SIG-M5 treated with dmso at 0.1 percent for 504 hours (cell line): ENCODE data around the gene ZBTB16.
A peak's percentile ranks its signal among the peaks of the same experiment; 100 is the strongest.
"Not testable (repeated sequence)": the region's sequence is repeated elsewhere in the genome, so short reads cannot be mapped to it uniquely, and the experiment has no call there.

Source experiments
- DNase-seq: peaks from one replicate; lab custom pipeline; 2025; ENCODE audit not compliant: unreplicated experiment; lab: John Stamatoyannopoulos, UW

ZBTB16 gene

GRCh38 chr11:114044042-114044871 is 15.3 kb upstream of the ZBTB16 start:
- DNase-seq: no peak

GRCh38 chr11:114047327-114047726 is 12.2 kb upstream of the ZBTB16 start:
- DNase-seq: no peak

DNA sequence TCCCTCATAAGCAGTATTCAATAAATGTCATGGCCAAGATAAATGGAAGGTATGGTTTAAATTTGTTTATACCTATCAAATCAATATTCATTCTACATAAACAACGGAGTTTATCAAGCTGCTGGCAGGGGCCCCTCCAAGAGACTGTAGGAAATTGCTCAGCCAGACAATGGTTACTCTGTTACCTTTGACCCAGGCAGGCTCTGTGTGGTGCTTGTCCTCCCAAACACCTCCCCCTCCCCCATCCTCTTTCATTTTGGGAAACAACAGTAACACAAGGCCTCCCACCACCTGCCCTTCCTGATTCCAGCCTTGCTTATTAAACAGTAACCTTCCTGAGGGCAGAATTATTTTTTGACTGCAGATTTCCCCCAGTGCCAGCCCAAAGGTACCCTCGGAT is 10.5 kb upstream of the ZBTB16 start:
- DNase-seq: no peak

DNA sequence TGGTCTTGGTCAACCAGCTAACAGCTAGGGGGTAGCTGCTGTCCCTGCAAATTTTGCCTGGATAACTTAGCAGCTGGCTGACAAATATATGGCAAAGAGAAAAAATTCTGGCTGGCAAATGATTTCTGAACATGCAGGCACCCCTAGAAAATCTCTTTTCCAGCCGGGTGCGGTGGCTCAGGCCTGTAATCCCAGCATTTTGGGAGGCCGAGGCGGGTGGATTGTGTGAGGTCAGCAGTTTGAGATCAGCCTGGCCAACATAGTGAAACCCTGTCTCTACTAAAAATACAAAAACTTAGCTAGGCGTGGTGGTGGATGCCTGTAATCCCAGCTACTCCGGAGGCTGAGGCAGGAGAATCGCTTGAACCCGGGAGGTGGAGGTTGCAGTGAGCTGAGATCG is 9.7 kb upstream of the ZBTB16 start:
- not testable (repeated sequence) for DNase-seq

DNA sequence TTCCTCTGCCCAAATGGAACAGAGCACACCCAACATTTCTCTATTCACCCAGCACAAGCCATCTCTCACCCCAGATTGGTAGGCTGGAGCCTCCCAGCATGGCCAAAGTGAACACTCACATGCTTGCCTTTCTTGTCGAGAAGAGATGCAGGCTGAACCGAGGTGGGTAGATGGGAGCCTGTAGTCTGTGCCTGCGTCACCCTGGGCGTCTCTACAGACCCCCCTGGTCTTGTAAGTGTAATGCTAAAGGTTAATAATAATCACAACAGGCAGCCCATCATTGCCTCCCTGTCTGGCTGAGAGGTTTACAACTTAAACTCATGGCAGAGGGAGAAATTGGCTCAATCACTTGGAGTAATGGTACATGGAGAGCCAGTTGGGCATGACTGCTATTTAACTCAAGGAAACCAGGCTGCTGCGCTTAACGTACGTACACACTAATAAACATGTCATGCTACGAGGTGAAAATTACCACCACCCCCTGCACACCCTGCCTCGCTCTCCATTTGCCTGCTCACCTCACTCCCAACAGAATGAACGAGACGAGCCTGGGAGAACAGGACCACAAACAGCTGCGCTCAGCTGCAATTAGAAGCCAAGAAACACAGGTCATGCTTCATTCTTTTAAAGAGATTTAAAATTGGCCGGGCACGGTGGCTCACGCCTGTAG is 9.1 kb upstream of the ZBTB16 start:
- DNase-seq: no peak

DNA sequence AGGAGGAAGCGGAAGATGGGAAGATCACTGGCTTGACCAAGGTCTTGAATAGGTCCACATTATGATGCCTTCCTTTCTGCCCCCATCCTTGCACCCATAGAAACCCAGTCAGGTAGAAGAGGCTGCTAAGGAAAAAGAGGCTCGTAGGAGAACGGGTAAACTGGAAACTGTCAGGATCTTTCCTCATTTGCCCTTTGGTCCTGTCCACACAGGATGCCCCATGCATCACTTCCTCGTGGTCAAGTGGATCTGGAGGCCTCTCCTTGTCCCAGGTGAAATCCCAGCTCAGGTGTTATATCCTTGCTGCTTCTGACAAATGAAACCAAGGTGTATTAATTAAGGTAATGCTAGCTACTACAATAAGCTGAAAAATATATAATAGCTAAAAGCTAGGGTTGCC is 8.0 kb upstream of the ZBTB16 start:
- DNase-seq: no peak

- DNase-seq: no peak
Observed at GRCh38 chr11:114052160-114052559, 7.4 kb upstream of the ZBTB16 start.

DNA sequence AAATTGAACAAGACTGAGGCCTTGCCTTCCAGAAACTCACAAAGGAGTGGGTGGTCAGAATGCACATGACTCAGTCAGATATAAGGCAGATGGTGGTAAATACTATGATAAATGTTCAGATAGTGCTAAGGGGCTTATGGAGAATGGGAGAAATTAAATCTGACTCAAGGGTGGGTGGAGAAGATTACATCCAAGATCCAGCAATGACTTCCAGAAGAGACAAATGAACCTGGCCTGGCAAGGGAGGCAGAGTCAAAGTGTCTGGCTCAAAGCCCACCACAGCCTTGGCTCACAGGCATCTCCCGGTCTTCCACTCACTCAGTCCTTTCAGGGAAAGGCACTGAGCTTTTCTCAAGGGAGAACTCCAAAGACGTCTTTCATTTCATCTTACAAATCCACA is 6.1 kb upstream of the ZBTB16 start:
- DNase-seq: no peak

DNA sequence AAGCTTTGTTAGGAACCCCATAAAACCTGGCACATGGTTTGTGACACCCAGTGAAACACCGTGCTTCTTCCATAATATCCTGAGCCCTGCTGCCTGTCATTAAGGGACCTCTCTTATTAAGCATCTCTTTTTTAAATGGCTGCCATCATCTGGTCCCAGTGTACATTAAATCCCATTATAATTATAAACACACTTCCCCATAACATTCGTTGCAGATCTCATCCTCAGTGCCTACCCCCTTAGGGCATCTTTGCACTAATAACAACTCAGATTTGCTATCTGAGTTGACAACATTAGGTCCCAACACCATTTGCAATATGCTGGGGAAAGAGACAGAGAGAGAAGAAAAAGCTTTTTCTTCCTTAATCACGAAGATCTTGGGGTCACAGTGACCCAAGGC is 4.7 kb upstream of the ZBTB16 start:
- no peak for DNase-seq

- no peak for DNase-seq
Observed at GRCh38 chr11:114056409-114056808, 3.1 kb upstream of the ZBTB16 start.

GRCh38 chr11:114057147-114057546 is 2.4 kb upstream of the ZBTB16 start:
- no peak for DNase-seq

DNA sequence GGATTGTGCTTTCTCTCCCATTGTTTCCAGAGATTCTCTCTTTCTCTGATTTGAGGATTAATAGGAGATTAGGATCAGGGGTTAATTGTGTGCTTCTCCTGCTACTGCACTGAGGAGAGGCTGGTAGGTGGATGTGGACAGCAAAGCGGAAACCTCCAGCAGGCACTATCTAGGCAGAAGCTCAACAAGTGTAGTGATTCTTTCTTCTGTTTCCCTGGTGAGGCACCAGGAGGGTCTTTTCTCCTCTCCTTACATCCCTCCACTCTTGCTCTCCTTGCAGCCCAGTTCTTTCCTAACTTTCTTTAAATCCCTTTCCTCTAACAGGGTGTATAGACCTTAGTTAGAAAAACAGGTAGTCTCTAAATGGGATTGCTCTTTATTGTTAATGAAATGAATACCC is 1.9 kb upstream of the ZBTB16 start:
- no peak for DNase-seq

- DNase-seq: no peak
Observed at GRCh38 chr11:114058026-114058706, 1.3 kb upstream of the ZBTB16 start.

DNA sequence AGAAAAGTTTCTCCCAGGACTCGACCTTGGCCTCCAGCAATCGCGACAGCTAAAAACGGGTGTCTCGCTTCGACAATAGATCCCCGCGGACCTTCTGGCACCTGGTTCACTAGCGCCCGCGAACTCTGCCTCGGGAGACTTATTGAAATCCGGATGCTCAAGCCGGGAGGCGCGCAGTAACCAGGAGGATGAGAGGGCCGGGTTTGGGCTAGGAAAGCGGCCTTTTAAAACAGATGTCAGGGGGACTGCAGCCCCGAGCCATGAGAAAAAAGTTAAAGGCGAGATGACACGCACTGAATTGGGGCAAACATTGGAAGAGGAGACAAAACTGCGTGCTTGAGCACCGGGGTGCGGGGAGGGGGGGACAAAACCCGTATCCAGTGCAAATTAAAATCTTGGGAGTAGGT is 637 bp upstream of the ZBTB16 start:
- no peak for DNase-seq

DNA sequence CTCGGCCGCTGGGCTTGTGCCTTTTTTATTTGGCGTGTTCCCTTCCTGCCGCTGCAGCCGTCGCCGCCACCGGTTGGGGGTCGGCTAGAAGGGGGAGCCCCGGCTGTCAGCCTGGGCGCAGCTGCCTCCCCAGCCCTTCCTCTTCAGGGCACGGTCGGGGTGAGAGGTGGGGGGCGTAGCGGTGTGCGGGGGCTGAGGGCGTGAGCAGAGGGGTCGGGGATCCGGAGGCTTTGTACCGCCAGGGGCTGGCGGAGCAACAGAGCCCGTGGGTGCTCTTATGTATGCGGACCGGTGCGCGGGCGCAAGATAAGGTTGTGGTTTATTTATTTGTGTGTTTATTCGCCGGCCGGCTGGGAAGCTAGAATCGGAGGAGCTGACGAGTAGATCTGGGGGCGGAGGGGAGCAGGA is 477 bp downstream of the ZBTB16 start:
- peak; percentile 48 for DNase-seq

DNA sequence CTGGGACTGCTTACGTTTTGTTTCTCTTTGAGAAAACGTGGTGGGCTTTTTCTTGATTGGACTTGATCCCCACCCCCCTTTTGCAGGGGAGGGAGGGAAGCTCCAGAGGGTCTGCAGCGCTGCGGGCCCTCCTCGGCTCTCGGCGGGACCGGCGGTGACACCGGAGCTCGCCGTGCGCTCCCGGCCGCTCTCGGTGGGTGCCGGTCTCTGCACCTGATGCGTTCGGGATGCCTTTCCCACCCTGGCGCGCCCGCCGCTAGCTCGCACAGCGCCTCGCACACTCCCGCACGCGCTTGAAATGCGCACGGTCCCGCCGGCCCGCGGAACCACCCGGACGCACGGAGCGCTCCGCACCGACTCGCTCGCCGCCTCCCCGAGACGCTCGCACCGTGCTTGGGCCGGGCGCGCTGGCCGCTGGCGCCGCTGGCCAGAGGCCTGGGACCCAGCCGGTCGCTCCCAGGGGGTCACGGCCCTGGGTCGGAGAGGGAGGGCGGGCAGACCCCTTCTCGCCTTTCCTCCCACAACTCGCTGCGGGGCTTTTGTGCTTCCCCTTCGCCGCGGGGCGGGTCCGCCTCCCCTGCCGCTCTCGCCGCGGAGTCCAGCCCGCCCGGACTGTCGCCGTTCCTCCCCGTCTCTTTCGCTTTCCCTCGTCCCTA is 1.0 kb downstream of the ZBTB16 start:
- no peak for DNase-seq

DNA sequence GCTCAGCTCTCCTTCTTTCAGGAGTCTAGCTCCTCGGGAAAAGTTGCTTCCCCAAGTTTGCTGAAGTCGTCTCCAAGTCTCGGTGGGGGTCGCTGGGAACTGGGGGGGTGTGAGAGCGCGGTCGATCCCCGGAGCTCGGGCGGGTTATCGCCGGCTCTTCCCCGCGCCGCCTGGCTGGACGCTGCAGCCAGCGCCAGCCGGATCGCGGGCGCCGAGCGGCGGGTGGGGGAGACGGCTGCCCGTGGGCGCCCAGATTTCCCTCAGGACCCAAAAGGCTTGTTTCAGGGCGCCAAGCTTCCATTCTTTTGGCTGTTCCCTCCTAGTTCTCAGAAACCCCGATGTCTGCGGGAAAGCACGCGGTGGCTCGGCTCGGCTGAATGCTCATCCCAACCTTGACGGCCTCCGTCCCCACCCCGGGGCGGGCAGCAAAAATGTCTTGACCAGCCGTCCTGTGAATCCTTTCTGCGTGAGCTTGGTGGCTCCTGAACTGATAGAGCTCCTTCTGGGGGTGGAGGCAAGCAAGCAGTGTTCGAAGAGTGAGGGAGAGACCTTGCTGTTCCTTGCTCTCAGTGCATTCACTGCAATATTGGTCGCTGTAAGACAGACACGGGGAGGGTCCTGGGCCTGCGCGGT is 1.7 kb downstream of the ZBTB16 start:
- peak; percentile 32 for DNase-seq

DNA sequence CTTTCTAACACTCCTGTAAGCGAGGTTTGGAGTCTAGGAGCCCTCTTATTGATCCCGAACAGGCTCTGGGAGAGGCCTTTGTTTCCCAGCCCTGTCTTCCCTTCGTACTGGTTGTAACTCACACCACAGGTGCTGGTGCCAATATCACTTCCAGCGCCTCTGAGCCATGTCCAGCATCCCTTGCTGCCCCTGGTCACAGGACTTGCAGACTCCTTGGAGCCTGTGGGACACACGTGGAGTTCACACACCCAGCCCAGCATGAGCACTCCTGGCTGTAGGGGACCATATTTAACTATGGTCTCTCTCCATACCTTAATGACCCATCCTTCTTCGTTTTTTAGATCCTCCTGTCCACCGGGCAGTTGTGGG is 2.2 kb downstream of the ZBTB16 start:
- no peak for DNase-seq

DNA sequence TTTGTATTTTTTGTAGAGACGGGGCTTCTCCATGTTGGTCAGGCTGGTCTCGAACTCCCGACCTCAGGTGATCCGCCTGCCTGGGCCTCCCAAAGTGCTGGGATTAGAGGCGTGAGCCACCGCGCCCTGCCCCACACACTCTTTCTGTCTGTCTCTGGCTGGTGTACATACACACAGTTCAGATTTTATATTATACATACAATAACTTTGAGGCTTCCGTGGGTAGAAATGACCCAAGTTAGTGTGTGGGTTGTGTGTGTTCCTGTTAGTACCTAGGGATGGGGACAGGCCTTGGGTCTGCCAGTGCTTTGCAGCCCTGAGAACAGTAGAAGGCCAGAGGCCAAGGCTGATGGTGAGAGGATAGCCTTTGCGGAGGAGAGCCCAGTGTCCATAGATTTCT is 2.8 kb downstream of the ZBTB16 start:
- no peak for DNase-seq

- no peak for DNase-seq
Observed at GRCh38 chr11:114063149-114063828, 3.8 kb downstream of the ZBTB16 start.

DNA sequence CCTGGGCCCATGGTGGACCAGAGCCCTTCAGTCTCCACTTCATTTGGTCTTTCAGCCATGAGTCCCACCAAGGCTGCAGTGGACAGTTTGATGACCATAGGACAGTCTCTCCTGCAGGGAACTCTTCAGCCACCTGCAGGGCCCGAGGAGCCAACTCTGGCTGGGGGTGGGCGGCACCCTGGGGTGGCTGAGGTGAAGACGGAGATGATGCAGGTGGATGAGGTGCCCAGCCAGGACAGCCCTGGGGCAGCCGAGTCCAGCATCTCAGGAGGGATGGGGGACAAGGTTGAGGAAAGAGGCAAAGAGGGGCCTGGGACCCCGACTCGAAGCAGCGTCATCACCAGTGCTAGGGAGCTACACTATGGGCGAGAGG is 4.3 kb downstream of the ZBTB16 start:
- DNase-seq: no peak
